H1 (cell line): Measurements from ENCODE around the gene EEF1A2.

Source experiments
- CEBPB ChIP-seq: IDR thresholded peaks from 2 replicates; pipeline ENCODE4 v1.6.1; 2012; ENCODE audit warnings: low read depth, low read length
- CHD2 ChIP-seq: IDR thresholded peaks from 2 replicates; pipeline ENCODE4 v1.6.1; 2012; ENCODE audit warnings: low read length, improper control_type of control experiment
- NANOG ChIP-seq: IDR thresholded peaks from 2 replicates; pipeline ENCODE4 v1.6.1; 2011; ENCODE audit warnings: low read length, low read depth, mild to moderate bottlenecking, inconsistent platforms; ENCODE audit not compliant: insufficient read depth, poor library complexity, severe bottlenecking
- TF ChIP-seq, protein P1 (sequence below), 3 experiments: IDR thresholded peaks; 1 replicate in 2 of 3; 2 replicates in 1 of 3; pipeline versions ENCODE4 v1.5.1 to v1.6.1; 2011; ENCODE audit warnings: low read length in 3 of 3, mild to moderate bottlenecking in 3 of 3, inconsistent platforms in 2 of 3, low read depth in 1 of 3, moderate library complexity in 1 of 3; ENCODE audit not compliant: insufficient read depth in 1 of 3; ENCODE audit errors: control extremely low read depth in 1 of 3

GRCh38 chr20:63469713-63470101, 29.2 kb downstream of the EEF1A2 start:
- TF ChIP-seq CHD2 = no peak
- no peak for TF ChIP-seq CEBPB
- TF ChIP-seq, protein P1, sequence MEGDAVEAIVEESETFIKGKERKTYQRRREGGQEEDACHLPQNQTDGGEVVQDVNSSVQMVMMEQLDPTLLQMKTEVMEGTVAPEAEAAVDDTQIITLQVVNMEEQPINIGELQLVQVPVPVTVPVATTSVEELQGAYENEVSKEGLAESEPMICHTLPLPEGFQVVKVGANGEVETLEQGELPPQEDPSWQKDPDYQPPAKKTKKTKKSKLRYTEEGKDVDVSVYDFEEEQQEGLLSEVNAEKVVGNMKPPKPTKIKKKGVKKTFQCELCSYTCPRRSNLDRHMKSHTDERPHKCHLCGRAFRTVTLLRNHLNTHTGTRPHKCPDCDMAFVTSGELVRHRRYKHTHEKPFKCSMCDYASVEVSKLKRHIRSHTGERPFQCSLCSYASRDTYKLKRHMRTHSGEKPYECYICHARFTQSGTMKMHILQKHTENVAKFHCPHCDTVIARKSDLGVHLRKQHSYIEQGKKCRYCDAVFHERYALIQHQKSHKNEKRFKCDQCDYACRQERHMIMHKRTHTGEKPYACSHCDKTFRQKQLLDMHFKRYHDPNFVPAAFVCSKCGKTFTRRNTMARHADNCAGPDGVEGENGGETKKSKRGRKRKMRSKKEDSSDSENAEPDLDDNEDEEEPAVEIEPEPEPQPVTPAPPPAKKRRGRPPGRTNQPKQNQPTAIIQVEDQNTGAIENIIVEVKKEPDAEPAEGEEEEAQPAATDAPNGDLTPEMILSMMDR (IDR thresholded peaks at IDR 0.05; ENCODE audit: control extremely low read depth in 1 of 3, insufficient read depth in 1 of 3, low read depth in 1 of 3, low read length in 3 of 3) = no peak
- TF ChIP-seq NANOG = no peak
